ENCODE data around the gene NHEJ1.

The NHEJ1 gene

DNA sequence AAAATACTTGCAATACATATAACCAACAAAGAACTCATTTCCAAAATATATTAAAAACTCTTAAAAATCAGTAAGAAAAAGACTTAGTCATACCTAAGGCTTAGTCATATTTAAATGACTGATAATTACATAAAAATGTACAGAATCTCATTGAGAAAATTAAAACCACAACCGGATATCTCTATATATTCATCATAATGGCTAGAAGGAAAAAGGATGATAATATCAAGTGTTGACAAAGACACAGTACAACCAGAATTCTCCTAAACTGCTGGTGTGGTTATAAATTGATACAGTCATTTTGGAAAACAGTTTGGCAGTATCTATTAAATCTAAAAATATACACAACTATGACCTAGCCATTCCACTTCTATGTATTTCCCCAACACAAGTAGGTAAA, 72.8 kb downstream of the NHEJ1 start:
- DNase-seq (ENCODE audit: low read depth in 2 of 2) = no peak

DNA sequence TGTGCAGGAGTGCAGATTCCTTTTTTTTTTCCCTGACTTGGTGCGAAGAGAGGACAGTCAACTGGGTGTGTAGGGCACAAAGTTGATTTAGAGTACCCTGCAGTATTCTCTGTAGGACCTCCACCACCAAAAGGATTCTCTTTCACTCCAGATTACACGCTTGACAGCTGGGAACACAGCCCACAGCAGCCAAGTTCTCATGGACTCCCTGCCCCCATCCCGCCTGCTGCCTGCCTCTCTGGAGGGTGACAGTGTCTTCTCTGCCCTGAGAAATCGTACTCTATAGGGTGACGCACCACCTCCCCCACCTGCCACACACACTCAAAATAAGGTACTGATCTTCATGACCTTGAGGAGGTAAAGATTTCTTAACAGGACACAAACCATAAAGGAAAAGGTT, 73.3 kb downstream of the NHEJ1 start:
- no peak for DNase-seq (ENCODE audit: low read depth in 2 of 2)

DNA sequence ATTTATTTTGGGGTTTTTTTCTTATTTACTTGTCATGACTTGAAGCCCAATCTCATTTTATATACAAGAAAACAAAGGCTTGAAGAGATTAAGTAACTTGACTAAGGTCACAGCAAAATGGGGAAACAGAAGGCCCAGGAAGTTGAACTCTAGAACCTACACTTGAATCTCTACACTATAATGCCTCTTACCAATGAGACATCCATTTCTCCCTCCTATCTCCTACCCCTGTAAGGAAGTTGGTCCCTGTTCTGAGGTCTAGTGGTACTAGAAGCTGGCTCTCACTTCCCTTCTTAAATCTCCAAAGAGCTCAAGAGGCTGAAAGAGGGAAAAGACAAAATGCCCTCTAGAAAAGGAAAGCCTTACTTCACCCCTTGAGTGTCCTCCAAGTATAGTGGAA, 74.4 kb downstream of the NHEJ1 start:
- DNase-seq (ENCODE audit: low read depth in 2 of 2) = no peak

DNA sequence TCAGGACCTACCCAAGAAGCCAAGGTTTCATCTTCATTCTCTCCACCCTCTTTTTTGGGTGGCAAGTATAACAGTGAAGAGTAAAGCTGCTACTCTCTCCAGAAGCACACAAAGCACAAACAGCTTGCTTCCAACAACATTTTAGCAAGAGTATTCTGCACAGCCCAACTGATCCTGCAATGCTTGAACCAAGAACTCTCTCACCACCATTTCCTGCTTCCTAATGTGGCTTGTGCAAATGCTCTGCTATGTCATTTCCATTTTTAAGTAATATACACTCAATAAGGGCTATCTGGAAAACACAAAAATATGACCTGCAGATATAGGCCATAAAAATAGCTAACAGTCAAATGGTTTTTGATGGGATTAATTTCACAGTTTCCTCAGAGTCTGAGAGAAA, 75.8 kb downstream of the NHEJ1 start:
- DNase-seq (ENCODE audit: low read depth in 2 of 2) = no peak

DNA sequence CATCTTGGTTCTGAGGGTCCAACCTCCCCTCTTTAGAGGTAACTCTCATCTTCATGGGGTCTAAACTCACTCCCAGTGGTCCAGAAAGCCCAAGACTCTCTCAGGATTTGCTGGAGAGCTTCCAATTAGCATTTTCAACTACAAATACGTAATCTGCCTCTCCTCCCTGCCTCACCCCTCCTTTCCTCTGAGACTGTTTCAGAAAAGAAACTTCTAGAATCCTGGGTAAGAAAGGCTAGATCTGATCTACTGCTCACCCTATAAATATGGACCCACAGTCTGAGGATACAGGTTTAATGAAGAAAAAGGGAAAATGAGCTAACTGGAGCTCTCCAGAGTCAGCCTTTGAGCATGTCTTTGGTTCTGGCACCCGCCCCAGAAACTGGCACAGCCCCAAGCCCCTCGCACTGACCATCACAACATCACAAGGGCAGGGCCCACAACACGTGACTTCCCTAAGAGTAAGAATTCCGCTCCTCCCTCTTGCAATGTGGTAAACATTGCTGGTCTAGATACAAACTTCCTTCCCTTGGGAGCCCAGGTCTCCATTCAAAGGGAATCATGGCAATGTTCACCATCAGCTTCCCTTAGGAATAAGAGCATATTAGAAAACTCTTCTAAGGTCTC, 78.2 kb downstream of the NHEJ1 start:
- no peak for DNase-seq (ENCODE audit: low read depth in 2 of 2)

DNA sequence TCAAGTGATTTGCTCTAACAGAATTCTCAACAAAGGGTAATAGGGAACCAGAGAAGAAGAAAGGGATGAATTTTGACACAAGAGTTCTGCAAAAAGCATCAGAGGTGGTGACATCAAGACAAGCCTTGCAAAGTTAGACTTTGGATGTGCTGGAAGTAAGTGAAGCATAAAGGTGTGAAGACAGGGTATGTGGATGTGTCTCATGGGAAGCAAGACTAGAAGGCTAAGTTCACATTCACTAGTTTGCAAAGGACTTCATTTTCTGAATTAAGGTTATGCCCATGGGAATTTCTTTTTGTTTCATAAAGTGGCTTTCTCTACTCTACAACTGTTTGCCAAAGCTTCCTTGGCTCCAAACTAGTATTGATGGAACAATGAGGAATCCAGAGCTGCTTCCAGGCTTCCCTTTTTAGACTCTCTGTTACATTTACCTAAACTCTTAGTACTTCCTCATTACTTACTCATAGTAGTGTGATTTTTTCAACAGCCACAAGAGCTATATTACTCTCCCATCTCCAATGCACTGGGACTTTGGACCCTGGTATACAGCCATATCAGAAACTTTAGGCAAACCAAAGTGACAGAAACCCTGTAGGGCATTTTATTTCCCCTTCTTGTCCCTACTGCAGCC, 78.8 kb downstream of the NHEJ1 start:
- DNase-seq (ENCODE audit: low read depth in 2 of 2) = no peak

DNA sequence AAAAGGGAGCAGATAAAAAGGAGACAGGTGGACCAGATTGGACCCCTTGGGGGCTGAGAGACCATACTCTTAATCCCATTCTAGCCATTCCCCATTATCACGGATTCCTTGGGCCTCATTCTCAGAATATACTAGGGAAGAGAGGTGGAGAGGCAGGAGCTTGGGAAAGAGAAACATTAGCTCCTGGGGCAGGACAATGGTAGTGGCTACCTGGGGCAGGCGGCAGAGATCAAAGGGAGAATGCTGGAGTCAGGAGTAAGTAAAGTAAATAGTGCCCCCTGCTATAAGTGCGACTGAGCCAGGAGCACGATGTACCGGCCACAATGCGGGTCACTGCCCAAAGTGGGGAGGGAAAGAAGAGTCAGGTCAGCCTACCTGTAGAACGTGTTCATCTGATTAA, 79.5 kb downstream of the NHEJ1 start:
- DNase-seq (ENCODE audit: low read depth in 2 of 2) = no peak

DNA sequence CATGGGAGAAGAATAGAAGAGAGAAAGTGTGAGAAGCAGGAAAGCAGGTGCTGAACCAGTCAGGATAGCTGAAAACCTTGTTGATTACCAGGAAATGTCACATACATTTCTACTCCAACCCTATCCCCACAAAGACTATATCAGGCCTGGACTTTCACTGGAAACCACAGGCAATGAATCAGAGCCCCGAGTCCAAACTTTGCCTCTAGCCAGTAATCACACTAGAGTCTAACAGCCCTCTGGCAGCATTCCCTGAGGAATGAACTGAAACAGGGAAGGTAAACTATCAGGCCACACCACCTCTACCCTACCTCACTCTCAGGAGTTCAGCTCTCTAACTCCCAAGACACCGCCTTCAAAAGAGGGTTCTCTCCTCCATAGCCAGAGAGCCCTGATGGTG, 81.2 kb downstream of the NHEJ1 start:
- no peak for DNase-seq (ENCODE audit: low read depth in 2 of 2)

DNA sequence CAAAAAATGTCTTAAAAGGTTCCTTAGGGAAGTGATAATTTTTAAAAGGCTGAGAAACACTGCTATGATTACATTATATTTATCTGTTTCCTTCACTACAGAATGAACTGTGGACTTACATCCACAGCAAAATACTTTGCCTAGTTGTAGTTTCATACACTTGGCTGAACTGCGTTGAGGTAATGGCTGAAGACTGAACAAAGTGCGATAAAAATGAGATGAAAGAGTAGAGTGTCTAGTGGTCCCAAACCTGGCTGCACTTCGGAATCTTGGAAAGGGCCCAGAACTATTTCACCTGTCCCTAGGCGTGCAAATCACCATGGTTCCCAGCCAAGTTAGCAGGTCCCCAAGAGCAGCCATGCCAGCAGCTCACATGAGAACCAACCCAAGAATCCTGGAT, 81.7 kb downstream of the NHEJ1 start:
- no peak for DNase-seq (ENCODE audit: low read depth in 2 of 2)

DNA sequence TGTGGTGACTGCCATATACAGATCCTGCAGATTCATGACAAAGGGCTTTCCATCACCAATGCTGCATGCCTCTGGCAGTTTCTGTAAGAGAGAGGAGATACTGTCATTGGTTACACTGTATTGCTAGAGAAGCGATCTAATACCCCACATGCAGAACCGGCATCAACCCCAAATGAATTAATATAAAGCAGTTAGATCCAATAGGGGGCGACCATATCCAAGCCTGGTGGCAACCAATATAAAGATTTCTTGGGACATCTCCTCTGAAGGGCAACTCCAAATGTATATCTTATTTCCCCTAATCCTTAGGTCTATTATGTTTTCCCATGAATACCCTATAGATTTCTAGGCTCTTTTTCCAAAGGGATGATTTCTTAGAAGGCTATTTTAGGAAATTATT, 82.5 kb downstream of the NHEJ1 start:
- DNase-seq (ENCODE audit: low read depth in 2 of 2) = no peak

DNA sequence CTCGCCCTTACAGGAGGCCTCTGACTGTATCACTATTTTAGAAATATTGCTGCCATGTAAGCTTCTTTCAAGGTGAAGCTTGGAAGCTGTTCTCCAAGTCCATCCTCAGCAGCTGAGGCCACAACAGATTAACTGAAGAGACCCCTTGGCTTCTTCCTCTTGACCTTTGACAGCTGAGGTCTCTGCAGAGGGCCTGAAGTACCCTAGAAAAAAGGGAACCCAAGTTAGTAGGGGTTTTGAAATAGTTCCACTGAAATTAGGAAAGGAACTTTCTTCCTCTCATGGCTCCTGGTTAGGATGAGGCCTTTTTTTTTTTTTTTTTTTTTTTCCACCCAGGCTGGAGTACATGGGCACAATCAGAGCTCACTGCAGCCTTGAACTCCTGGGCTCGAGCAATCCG, 84.4 kb downstream of the NHEJ1 start:
- no peak for DNase-seq (ENCODE audit: low read depth in 2 of 2)

DNA sequence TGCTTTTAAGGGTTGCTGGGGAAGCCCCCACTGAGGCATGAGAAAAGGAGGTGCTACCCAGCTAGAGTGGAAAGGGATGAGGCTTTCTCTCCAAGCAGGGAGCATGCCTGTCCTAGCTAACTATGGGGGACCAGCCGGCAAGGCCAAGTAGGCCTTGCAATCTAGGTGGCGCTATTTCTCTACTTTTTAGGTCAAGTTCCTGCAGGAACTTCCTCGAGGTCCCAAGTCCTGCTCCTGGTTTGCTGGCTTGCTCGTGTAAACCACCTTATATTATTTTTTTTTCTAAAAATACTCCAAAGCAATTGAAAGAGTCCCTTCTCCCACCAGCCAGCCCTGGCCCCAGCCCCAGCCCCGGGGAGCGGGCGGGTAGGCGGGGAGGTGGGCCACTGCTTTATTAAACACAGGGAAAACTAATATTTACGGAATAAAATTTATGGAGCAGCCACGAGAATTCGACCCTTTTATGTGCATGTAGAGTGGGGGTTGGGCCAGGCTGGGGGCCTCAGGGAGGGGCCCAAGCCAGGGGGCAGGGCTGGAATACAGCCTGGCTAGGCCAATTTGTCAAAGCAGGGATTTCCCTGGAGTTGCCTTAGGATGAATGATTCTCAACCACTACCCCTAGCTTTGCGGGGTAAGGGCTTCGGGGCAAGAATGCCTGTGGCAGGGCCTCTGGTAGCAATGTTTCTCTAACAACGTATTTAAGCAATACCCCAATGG, 87.0 kb downstream of the NHEJ1 start:
- no peak for DNase-seq (ENCODE audit: low read depth in 2 of 2)

DNA sequence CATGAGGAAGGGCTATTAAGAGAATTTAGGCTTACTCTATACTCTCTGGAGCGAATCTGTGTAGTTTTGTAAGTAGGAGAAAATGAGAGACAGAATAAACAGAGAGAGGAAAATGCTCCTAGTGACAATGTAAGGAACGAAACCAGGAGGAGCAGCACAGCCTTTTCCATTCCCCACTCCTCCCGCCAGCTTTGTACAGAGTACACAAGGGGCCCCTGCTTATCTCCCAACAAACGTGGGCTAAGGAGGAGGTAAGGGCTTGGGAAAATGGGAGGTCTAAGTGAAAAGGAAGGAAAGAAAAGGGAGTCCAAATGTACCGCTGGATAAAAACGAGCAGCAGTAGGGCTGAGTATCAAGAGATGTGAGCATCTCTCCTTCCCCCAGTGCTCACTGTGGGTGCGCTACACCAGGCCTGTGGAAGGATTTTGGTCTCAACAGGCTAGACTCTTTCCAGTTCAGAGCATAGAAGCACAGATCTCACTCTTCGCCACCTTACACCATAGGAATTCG, 87.8 kb downstream of the NHEJ1 start:
- no peak for DNase-seq (ENCODE audit: low read depth in 2 of 2)

DNA sequence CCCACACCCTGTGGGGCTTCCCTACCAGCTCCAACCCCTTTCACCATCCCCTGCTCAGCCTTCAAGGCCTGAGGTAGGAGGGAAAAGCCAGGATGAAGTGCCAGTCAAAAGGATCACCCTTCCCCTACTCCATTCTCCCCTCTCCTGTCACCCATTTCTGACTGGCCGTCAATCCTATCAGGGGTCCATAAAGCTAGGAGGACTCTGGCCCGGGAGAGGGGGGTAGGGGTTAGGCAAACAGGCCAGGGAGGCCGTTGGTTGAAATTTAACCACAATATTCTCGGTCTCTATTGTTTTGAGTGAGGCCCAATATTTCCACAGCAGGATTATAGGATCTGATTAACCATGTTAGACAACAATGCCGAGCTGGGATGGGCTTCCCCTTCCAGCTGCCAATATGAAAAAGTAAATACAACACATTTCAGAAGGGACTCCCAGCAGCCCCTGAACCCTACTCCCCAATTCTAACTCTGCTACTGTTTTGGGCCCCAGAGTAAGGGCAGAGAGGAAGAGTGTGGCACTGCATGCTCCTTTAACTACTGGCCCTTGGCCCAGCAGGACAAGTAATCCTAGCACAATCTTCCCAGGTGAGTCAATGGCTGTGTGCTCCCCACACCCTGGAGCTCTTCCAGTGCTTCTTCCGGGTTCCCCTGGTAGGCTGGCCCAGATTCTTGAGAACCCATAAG, 89.3 kb downstream of the NHEJ1 start:
- no peak for DNase-seq (ENCODE audit: low read depth in 2 of 2)

DNA sequence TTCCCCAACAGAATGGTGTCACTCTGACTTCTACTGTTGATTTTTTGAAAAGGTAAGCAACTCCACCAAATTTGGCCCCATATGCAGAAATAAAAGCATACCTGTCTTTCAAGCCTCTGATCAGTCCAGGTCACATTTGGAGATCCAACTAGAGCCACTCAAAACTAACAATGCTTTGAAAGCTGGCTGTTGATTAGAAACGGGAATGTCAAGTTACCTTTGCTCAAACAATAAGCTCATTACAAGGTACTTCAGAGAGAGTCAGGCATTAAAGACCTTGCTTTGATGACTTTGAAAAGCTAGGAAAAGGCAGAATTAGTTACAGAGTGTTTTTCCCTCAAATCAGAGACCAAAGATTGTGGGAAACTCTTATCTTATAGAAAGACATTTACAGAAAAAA, 95.1 kb downstream of the NHEJ1 start:
- no peak for DNase-seq (ENCODE audit: low read depth in 2 of 2)

DNA sequence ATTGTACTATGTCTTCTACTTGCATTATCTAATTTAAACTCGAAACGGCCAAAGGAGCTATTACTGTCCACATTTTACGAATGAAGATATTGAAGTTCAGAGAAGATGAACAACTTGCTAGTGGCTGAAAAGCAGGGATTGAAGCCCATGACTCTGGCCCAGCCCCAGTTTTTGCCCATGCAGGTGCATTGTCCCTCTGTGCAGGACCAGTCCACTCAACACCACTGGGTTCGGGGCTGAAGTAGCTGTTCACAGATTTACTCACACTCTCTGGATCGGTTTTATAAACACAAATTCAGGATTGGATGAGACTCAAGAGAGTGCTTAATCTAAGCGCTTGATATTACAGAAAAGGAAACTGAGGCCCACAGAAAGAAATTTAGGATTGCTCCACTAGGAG, 98.5 kb downstream of the NHEJ1 start:
- no peak for DNase-seq (ENCODE audit: low read depth in 2 of 2)

DNA sequence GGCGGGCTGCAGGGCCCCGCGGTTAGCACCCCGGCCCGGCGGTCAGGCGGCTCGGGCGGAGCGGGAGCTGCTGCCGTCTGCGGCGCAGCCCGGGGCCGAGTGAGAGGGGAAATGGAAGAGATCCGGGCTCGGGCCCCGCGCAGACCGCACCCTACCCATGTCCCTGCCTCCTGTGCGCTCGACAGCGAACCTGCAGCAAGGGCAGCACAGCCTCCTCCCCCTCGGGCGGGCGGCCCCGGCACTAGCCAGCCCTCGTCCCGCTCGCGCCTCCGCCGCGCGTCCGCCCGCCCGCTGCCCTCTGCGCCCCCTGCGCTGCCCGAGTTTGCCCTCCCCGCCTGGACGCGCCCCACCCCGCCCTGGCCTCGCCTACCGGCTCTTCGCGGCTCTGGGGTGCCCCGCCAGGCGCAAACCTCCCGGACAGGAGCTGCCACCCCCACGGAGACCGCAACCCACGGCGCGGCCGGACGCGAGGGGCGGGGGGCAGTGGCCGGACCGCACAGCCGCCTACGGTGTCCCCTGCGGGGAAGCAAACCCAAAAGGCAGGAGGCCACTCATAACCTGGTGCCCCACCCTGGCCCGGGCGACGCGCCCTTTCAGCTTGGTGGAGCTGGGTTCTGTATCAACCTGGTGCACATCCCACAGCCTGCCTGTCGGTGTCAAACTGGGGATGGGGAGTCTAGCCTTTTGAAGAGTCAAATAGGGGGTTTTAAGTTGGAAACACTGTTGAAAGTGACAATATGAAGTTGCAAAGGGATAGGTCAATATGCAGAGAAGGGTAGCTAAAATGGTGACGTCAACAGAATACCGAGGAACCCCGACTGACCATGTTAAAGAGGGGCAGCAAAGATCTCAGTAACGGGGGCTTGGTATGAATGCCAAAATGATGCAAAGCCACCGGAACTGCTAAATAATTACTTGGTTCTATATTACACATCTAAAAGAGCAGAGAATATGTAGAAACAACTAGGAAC, 99.5 kb downstream of the NHEJ1 start, which contains the start of gene IHH:
Gene IHH, minus strand, starts transcription at position 101 of the 971 bp plus-strand sequence. CDS start 454 bp downstream, outside the sequence.
- DNase-seq (ENCODE audit: low read depth in 2 of 2) = no peak

DNA sequence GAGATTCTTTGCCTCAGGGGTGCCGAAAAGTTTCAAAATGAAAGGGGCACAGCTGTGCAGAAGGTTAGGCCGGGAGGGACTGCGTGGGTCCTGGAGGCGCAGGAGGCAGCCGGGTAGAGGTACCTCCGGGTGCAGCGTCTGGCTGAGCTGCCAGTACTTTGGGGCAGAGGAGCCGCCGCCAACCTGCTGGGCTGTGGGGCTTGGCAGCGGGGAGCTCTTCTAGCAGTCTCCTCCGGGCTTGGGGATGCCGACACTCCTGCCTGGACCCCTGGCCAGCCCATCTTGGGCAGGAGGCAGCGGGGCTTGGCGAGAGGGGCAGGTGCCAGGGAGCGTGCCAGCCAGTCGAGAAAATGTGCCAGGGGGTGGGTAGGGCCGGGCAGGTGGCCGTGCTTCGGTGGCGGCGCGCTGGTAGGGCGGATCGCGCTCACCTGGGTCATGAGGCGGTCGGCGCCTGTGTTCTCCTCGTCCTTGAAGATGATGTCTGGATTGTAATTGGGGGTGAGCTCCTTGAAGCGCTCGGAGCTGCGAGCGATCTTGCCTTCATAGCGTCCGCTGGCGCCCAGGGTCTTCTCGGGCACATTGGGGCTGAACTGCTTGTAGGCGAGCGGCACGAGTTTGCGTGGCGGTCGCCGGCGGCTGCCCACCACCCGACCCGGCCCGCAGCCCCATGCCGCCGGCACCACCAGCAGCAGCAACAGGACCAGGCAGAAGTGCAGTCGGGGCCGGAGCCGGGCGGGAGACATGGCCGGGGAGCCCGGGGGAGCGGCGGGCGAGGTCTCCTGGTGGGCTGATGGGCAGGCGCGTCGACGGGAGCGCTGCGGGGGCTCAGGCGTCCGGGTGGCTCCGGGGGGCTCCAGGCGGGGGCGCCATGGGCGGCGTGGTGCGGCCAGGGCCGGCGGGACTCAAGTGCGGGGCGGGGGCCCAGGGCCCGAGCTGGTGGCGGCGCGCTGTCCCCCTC, 100.6 kb downstream of the NHEJ1 start:
- DNase-seq (ENCODE audit: low read depth in 2 of 2) = no peak

DNA sequence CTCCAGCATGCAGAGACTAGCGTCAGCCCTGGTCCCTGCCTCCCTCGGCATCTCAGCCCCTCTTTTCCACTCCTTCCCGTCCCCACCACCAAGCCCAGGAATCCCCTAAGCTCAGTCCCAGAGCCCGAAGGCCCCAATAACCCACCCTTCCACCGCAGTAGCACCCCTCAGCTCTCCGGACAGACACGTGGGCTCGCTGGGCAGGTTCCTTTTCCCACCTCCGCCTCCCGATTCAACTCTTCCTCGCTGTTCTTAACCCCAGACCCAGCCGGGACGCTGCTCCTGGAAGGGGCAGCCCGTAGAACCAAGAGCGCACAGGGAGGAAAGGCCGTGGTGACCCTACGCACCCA, 101.3 kb downstream of the NHEJ1 start:
- no peak for DNase-seq (ENCODE audit: low read depth in 2 of 2)
